Pulmonary artery endothelial cell (primary cell): ENCODE data around the gene CDC45. TPM values are rescaled to one million over a fixed set of nuclear protein-coding genes. Genes with fewer than 3 reads are reported as not detected.
A peak's percentile ranks its signal among the peaks of the same experiment; 100 is the strongest.

ENCODE experiments used
- DNase-seq: peaks from one replicate; pipeline ENCODE4 v3.0.0-alpha.2; 2011; ENCODE audit warnings: low read depth, low spot score
- total RNA-seq: library from RNA; depleted of rRNA; stranded (reverse); fragments of >200 nt; gene quantifications from 2 replicates; pipeline ENCODE4 v1.2.3, GENCODE V29; 2014

The CDC45 gene
- total RNA-seq, 1 donor from 2014 or later: 30.7 TPM

DNA sequence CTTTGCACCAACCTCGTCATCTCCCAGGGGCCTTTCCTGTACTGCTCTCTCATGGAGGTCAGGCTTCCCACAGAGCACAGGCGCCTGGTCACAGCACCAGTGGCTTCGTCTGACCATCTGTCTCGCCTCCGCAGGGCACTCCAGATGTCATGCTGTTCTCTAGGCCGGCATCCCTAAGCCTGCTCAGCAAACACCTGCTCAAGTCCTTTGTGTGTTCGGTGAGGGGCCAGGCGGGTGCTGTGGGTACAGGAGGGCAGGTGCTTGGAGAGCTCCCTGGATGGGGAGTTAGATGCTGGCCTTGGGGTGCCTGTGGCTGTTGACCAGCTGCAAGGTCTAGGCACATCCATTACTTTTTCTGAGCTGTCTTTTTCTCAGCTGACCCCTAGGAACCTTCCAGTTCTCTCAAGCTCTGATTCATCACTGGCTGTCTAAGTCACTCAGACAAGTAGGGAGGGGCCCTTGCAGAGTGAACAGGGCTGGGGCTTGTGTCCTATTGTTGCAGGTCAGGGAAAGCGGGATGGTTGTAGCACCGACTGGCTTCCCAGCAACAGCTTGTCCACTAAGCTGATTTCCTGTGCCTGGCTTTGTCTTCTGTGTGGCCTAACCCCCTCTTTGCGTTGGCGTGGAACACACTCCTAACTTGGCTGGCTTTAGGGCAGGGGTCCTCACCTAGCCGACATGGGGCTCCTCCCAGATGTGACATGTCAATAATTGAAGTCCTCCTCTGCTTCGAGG lies 35.3 kb downstream of the CDC45 start:
- no peak for DNase-seq

DNA sequence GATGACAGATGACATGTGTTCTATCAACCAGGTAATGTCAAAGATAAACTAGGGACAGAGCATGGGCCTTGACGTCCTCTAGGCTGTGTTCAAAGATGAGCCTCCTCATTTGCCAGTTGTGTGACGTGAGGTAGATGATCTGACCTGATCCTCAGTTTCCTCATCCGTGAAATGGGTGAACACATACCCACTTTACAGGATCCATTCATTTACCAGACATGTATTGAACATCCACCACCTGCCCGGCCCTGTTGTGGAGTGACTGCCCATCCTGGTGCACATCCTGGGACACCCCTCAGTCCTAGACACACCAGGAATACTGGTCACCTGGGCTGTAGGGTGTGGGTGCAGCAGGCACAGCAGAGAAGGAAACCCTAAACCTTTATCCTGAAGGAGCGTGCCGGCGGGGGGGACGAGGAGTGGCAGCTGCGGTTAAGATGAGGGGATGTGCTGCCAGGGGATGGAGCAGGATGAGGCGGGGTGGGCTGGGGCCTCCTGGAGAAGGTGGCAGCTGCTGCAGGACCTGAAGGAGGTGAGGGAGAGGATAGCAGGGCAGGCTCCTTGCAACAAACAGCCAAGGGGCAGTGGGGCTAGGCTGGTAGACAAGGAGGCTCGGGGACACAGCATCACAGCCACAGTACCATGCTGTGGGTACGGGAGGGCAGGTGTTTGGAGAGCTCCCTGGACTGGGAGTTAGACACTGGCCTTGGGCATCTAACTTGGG lies 36.1 kb downstream of the CDC45 start:
- no peak for DNase-seq

DNA sequence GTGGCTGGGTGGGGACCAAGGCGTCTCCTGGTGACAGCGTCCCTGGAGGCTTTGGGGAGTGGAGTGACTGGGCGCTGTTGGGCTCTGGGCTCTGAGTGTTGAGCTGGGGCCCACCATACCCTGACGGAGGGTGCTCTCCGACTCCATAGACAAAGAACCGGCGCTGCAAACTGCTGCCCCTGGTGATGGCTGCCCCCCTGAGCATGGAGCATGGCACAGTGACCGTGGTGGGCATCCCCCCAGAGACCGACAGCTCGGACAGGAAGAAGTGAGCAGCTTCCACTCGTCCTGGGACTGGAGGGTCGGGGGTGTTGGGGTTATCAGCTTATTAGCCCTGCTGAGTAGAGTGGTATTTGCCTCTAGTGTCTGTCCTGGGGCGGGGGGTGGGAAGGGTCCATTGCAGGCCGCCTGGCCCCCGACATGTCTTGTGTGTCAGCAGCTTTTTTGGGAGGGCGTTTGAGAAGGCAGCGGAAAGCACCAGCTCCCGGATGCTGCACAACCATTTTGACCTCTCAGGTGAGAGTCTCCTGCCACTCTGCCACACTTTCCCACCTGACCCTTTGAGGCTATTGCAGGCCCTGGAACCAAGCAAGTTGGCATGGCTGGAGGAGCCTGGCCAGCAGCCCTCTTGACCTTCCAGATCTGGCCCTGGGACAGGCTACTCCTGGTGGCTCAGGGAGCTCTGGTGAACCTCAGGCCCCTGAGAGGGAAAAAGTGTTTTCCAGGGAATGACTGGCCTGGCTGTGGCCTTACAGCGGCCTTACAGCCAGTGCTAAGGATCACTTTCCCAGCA lies 36.9 kb downstream of the CDC45 start:
- DNase-seq: no peak

DNA sequence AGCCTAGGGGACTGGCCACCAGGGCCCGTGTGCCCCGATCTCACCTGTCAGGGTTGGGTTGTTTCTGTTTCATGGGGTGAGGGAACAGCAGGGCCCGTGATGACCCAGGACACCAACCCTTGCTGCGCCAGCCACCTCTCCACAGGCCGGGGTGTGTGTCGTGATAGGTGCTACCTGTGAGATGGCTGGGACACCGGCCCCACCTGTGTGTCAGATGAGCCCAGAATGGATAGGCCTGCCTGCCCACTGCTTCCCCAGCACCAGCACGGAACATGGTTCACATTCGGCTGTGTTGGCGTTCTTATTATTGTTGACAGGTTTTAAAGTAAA lies 37.4 kb downstream of the CDC45 start:
- no peak for DNase-seq

DNA sequence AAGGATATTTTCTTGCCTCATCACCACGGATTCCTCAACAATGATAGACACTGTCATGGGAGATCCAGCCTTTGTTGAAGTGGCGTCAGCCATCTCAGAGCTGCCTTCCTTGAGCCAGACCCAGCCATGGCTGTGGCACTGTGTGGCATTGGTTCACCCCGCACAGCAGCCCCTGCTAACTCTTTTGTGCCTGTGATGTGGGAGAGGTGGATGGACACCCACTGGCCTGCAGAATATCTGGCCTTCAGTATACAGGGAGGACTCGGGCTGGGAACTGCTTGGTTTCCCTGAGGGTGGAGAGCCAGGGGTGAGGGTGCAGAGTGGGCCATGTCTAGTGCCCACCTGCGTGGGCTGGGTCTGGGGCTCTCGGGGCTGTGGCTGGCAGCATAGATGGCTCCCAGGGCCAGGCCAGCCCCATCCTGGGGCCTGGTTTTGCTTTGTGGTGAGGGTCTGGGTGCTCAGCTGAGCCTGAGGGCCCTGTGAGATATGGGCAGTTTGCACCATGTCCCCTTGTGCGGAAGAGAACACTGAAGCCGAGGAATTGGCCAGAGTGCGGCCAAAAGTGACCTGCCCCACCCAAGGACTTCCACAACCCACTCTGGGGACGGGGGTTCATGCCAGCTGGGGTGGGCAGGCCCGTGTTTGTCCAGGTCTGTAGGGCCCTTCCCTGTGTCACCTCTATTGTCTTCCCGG lies 38.3 kb downstream of the CDC45 start:
- no peak for DNase-seq

DNA sequence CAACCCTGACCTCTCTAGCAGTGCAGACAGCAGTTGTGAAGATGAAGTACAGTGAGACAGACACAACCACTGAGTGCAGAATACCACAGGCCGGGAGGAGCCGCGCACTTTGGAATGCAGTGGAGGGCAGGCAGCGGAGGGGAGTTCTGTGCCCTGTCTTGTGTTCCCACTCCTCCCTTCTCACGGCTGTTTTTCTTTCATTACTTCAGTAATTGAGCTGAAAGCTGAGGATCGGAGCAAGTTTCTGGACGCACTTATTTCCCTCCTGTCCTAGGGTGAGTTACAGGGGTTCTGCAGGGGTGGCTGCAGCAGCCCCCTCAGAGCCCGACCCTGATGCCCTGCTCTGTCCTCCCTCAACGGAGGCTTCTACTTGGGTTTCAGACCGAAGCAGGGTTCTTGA lies 38.9 kb downstream of the CDC45 start:
- DNase-seq: no peak

DNA sequence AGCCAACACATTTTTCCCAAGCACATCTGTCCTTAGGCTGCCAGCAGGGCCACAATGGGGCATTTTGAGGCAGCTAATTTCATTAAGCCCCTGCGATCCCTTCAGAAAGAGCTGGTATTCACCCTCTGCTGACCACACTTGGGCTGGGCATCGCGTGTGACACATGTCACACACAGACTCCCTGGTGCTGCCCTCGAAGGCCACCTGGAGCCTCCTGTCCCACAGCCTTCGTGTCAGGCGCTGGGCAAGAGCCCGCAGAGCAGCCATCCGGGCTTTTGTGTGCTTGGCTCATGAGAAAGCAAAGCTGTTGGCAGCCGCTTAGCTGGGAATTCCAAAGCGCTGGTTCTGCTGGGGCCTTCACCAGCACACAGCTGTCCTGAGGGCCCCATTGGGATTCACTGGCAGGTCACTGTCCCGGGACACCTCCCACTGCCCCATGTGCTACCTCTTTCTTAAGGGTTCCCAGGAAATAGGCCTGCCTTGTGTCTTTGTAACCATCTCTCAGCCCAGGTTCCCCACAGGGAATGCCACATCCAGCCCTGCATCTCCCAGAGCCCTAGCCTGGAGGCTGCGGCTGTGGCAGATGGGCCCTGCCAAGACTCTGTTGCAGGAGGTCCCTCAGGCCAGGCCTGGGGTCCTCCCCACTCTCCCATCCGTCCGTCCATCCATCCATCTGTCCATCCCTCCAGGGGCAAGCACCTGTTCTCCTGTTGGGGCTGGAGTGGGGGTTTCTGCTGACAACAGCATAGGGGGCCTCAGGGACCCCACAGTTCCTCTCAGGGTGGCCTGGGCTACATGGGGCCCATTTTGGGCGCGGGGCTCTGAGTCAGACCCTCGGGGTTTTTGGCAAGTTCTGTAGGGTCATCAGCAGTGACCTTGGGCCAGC lies 39.6 kb downstream of the CDC45 start:
- DNase-seq: no peak

DNA sequence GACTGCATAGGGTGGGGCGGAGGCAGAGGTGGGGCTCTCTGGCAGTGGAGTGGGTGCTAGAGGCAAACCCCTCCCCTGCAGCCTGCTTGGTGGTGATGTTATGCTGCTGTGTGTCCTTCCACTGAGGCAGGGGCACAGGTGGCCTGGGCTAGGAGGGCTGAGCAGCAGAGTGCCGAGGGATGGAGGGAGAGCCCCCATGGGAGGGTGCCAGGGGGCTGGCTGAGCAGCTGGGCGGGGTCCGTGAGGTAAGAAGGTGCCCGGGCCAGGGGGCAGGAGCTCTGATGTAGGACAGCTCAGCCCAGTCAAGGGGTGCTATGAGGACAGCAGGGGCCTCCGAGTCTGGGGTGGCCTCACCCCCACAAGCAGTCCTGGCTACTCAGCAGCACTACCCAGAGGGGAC lies 40.3 kb downstream of the CDC45 start:
- no peak for DNase-seq

DNA sequence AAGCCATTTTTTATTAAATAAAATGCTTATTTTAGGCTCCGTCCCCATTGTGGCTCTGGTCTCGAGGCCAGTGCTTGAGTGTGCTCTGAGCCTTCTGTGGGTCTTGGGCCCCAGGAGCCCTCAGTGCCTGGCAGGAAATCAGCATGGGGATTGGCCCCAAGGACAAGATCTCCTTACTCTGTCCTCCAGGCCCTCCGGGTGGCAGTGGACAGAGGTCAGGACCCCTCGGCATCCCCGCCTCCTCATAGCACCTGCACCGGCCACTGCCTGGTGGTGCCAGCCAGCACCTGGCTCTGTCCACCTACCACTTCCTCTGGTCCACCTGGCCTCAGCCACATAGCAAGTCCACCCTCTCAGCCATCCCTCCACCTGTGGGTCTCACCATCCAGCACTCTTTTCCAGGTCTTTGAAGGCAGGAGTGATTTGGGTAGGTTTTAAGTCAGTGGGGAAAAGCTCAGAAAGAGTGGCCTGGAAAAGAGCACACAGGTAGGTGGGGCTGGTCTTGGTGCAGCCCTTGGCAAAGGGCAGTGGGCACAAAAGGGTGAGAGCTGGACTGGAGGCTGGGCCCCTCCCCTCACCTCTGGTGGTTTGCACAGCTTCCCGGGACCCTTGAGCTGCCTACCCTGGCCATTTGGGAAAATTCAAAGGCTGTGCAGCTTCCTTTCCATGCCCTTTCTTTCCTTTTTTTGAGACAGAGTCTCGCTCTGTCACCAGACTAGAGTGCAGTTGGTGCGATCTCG lies 41.0 kb downstream of the CDC45 start:
- DNase-seq: no peak

DNA sequence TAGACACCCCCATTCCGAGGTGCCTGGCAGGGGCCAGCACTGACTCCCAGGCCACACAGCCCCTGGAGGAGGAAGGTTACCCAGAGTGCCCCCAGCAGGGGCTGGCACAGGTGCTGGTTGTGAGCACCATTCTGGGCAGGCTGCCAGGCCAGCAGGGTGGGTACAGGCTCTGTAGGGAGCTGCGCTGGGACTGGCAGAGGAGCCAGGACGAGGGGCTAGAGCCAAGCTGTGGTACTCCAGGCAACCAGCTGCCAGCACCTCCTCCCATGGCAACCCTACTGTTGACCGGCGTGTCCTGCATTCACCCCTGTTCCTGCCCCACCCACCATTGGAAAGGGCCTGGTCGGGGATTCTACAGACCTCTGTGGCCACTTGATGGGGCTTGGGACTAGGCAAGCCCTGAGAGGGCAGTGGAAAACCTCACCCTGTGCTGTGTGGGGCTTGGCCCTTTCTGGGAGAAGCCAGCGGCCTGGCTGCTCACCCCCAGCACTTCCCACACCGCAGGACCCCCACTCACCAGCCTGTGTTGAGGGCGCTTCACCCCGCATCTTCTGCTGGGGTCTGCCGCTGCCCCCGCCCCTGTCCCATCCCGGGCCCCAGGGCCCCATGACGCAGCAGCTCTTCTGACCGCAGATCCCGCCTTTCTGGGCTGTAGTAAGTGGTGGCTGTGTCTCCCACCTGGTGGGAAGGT lies 42.6 kb downstream of the CDC45 start:
- DNase-seq: no peak

DNA sequence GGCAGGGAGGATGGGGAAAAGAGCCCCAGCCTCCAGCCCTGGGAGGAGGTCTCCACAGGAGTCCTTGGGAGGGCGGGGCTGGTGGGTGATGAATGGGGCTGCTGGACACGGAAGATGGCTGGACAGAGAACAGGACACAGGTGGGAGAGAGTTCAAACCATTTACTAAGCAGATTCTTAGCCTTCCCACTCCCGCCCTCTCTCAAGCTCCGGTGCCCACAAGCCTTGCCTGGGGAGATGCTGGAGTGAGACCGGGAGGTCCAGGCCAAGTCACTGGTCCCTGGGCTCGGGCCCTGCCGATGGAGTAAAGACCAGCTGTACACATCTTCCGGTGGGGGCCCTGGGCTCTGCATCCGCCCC lies 43.1 kb downstream of the CDC45 start:
- DNase-seq: no peak

DNA sequence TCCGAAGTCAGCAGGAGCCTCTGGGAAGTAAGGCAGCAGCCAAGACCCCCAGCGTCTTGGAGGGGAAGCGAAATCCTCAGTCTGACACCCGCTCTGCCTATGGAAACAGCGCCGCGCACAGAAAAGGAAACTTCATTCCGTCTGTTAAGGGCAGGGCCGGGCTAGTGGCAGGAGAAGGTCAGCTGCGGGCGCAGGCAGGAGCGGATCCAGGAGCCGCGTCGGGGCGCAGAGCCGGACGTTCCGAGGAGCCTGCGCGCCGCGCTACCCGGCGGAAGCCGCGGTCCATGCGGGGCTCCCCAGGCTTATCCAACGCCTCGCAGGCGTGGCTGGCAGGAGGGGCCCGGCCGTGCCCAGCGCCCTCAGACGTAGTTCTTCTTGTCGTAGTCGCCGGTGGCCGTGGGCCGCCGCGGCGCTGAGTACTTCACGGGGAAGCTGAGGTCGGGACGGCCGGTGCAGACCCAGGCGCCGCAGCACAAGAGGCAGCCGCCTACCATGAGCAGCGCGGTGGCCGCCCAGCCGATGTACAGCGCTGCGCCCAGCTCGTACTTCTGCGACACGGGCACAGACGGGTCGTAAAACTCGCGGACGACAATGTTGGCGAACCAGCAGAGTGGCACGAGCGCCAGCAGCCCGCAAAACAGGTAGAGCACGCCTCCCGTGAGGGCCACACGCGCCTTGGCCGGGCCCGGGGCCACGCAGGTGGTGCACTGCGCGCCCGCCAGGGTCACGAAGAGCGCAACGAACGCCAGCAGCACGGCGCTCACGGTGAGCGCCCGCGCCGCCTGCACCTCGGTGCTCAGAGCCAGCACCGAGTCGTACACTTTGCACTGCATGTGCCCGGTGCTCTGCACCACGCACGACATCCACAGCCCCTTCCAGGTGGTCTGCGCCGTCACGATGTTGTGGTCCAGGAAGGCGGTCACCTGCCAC lies 43.8 kb downstream of the CDC45 start:
- no peak for DNase-seq

DNA sequence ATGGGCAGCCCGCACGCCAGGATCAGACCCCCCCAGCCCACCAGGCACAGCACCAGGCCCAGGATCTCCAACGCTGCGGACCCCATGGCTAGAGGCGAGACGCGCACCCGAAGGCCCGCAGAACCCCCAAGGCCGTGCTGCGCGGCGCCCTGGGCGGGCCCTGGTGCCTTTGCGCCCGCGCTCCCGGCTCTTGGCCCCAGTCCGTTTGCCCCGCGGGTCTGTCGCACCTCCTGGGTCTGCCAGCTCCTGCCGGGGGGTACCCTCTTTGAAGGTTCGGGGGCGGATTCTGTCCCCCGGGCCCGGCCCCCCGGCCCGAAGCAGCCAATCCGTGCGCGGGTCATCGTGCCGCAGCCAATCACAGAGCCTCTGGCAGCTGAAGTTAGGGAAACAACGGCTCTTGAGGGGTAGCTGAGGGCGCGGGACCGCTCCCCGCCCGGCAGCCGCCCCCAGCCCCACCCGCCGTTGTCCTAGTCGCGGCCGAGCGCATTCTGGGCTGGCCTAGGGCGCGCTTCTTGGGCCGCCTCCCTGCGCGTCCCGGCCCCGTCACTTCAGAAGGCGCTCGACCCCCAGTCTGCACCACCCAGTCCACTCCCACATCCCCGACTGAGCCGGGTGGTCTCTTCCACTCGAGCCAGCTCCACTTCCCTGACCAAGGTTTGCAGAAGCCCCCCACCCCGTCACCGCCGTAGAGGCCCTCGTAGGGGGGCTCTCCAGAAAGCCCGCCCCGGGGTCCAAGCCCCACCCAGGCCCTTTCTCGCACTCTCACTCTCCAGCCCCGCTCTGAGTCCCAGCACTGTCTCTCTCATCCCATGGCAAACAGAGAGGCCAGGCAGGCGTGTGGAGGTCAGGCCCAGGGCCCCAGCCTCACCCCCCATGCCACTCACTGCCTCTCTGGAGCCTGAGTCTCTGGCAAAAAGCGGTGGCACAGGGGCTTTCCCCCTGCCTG lies 44.7 kb downstream of the CDC45 start, which contains the start of gene CLDN5:
Gene CLDN5 (minus strand): TSS at position 241 of the 946 bp plus-strand sequence. CDS start 155 bp downstream, at position 86.
- peak; percentile 32 for DNase-seq

DNA sequence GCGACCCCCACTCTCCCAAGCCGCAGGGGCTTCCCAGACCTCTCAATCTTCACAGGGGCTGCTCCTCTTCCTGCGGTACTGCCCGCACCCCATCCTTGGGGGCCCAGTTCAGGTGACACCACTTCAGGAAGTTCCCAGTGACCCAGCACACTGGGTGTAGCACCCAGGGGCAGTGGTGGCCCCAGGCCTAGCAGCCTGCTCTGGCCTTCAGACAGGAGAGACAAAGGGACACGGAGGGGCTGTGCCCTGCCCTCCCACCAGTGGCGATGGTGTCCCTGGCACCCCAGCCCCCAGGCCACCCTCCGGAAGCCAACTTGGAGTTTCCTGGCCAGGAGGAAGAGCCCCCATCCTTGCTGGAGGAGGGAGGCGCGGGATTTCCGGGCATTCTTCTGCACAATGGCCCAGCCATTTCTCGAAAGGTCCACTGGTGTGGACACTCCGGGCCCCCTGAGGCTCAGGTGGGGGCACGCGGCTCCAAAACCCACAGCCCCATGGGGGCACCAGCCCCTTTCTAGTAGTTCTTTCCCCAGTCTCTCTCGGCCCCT lies 45.5 kb downstream of the CDC45 start:
- DNase-seq: no peak

DNA sequence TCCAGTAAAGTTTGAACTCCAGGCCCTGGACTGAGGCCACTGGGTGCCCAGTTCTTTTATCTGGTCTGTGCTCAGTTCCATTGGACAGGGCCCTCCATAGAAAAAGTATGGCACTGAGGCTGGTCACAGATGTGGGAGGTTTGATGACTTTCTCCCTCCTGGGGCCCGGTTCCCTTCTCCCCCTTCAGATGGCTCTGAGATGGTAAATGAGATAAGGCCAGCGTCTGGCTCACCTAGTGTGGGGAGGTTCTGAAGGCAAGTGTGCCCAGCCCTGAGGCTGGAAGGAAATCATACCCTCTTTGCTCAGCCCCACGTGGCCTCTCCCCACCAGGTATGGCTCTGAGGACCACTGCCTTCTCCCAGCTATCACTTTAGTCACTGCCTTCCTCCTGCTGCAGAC lies 45.9 kb downstream of the CDC45 start:
- DNase-seq: no peak

DNA sequence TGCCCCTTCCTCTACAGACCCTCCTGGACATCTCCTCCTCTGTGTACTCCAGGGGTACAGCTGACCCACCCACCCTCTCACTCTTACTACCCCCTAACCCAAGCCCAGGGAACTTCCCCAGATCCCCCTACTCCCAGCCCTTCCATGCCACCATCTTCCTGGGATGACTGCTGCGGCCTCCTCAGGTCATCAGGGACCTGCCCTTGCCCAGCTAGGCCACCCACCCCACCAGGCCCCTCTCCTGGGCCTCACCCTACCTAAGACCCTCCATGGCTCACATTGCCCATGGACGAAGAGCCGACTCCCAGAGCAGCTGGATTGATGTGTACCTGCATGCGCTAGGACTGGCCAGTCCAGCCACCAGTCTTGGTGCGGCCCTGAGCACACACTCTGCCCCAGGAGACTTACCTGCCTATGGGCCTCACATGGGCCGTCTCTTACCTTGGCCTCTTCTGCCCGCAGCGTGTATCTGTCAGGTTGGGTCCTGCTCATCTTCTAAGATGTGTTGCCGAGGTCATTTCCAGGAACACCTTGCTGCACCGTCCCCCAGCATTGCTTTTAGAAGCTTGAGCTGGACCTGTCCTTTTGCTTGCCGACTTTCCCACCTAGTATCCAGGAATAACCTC lies 46.5 kb downstream of the CDC45 start:
- DNase-seq: no peak
